Endodermal cell (in vitro differentiated cells): ENCODE measurements around the gene CLCN2. TPM values are rescaled to one million over a fixed set of nuclear protein-coding genes. Genes with fewer than 3 reads are reported as not detected.

Experiments used
- DNase-seq: peaks from one replicate; pipeline ENCODE4 v3.0.0-alpha.2; 2017
- H3K27ac ChIP-seq: 2 replicates; pipeline ENCODE4 v1.5.1; 2013; ENCODE audit warnings: mild to moderate bottlenecking, low read depth, low read length, moderate library complexity
- H3K27me3 ChIP-seq: 2 replicates; pipeline ENCODE4 v1.6.1; 2013; ENCODE audit warnings: mild to moderate bottlenecking, low read length, moderate library complexity; ENCODE audit not compliant: insufficient read depth, control insufficient read depth, poor library complexity, severe bottlenecking
- H3K36me3 ChIP-seq: 2 replicates; pipeline ENCODE4 v1.7.0; 2013; ENCODE audit warnings: mild to moderate bottlenecking, low read length, moderate library complexity; ENCODE audit not compliant: control insufficient read depth, insufficient read depth
- H3K4me1 ChIP-seq: one replicate; pipeline ENCODE4 v1.7.0; 2013; ENCODE audit warnings: low read length; ENCODE audit not compliant: control insufficient read depth, insufficient read depth
- H3K4me3 ChIP-seq: 2 replicates; pipeline ENCODE4 v1.5.1; 2013; ENCODE audit warnings: mild to moderate bottlenecking, low read length, moderate library complexity
- H3K9ac ChIP-seq: 2 replicates; pipeline ENCODE4 v1.6.1; 2013; ENCODE audit warnings: mild to moderate bottlenecking, low read length, moderate library complexity; ENCODE audit not compliant: poor library complexity, severe bottlenecking; ENCODE audit errors: extremely low read depth
- H3K9me3 ChIP-seq: 2 replicates; pipeline ENCODE4 v1.6.1; 2013; ENCODE audit warnings: mild to moderate bottlenecking, low read length, moderate library complexity; ENCODE audit not compliant: control insufficient read depth
- H3K27ac Mint-ChIP-seq: 2 replicates; pipeline ENCODE4 v1.8.0; 2020; ENCODE audit warnings: mixed read lengths
- H3K27me3 Mint-ChIP-seq: 2 replicates; pipeline ENCODE4 v1.8.0; 2021; ENCODE audit warnings: mild to moderate bottlenecking, mixed read lengths; ENCODE audit not compliant: insufficient read depth
- H3K36me3 Mint-ChIP-seq: 2 replicates; pipeline ENCODE4 v1.8.0; 2020; ENCODE audit warnings: low read depth, mixed read lengths
- H3K4me1 Mint-ChIP-seq: 2 replicates; pipeline ENCODE4 v1.8.0; 2020; ENCODE audit warnings: mixed read lengths
- H3K4me3 Mint-ChIP-seq: 2 replicates; pipeline ENCODE4 v1.8.0; 2020; ENCODE audit warnings: mild to moderate bottlenecking, moderate library complexity, mixed read lengths
- H3K9me3 Mint-ChIP-seq: 2 replicates; pipeline ENCODE4 v1.8.0; 2020; ENCODE audit warnings: mild to moderate bottlenecking, mixed read lengths
- CTCF ChIP-seq: fragments of 200-600 bp; sonication (generic); conservative IDR thresholded peaks from 2 replicates; pipeline ENCODE4 v1.5.0; 2021; ENCODE audit warnings: antibody characterized with exemption, mild to moderate bottlenecking
- WGBS, 2 experiments: methylation state at CpG; one replicate each; pipeline versions ENCODE4 v1.1.5 to v1.1.7; 2013; ENCODE audit warnings: missing lambda C conversion rate in 2 of 2, mixed read lengths in 1 of 2; ENCODE audit not compliant: insufficient coverage in 1 of 2, insufficient read length in 1 of 2; 5-methylcytosine and 5-hydroxymethylcytosine counted together
- total RNA-seq, 2 donors: library from RNA; stranded (reverse); fragmentation: NEBNext Ultra II Directional in 1 of 2; extraction: Animal tissue kit (Norgen Biotek cat#: 25700) in 1 of 2; gene quantifications; 2 replicates in 1 of 2; 3 replicates in 1 of 2; pipeline ENCODE4 v1.2.1, GENCODE V29; 2021

CLCN2 gene
- total RNA-seq, 2 donors from 2014 or later, result 32.4 to 38.4 TPM

GRCh38 chr3:184361932-184362667, 695 bp upstream of the CLCN2 start:
- H3K4me3 Mint-ChIP-seq, result peak overlapping the region; percentile 86
- H3K9me3 ChIP-seq, result no peaks in the 10 kb centered on the region
- peaks cover 2% of the 10 kb centered on the region for H3K27me3 Mint-ChIP-seq
- no peak for TF ChIP-seq CTCF
- H3K27me3 ChIP-seq, result no peaks in the 10 kb centered on the region
- no peaks in the 10 kb centered on the region for H3K9me3 Mint-ChIP-seq
- peaks cover 41% of the 10 kb centered on the region for H3K36me3 ChIP-seq
- peaks cover 35% of the 10 kb centered on the region for H3K36me3 Mint-ChIP-seq
- WGBS, 2 experiments, result 0% methylated on average over 9 to 38 of the region's 38 CpGs
- peak overlapping the region; percentile 97 for H3K4me3 ChIP-seq
- H3K4me1 ChIP-seq, result no peaks in the 10 kb centered on the region
- DNase-seq, result peak; percentile 88
- H3K27ac ChIP-seq, result peak overlapping the region; percentile 100
- peak overlapping the region; percentile 99 for H3K9ac ChIP-seq
- peaks cover 27% of the 10 kb centered on the region for H3K4me1 Mint-ChIP-seq
- peak overlapping the region; percentile 92 for H3K27ac Mint-ChIP-seq

- peak; percentile 75 for DNase-seq
- peak overlapping the region; percentile 33 for H3K9ac ChIP-seq
- no peak overlapping the region for H3K27ac ChIP-seq
- H3K9me3 Mint-ChIP-seq, result no peaks in the 10 kb centered on the region
- no peaks in the 10 kb centered on the region for H3K27me3 ChIP-seq
- peaks cover 31% of the 10 kb centered on the region for H3K36me3 Mint-ChIP-seq
- H3K4me3 Mint-ChIP-seq, result peak overlapping the region; percentile 86
- H3K4me1 ChIP-seq, result no peaks in the 10 kb centered on the region
- H3K4me1 Mint-ChIP-seq, result peaks cover 27% of the 10 kb centered on the region
- H3K4me3 ChIP-seq, result peak overlapping the region; percentile 97
- no peaks in the 10 kb centered on the region for H3K9me3 ChIP-seq
- peak overlapping the region; percentile 68 for H3K27ac Mint-ChIP-seq
- no peak for TF ChIP-seq CTCF
- 4 to 8% methylated on average over 9 to 24 of the region's 24 CpGs for WGBS, 2 experiments
- peaks cover 2% of the 10 kb centered on the region for H3K27me3 Mint-ChIP-seq
- H3K36me3 ChIP-seq, result peaks cover 38% of the 10 kb centered on the region
These were observed 375 bp downstream of the CLCN2 start for GRCh38 chr3:184360929-184361531.

GRCh38 chr3:184360070-184360928, 1.1 kb downstream of the CLCN2 start:
- H3K27me3 ChIP-seq, result no peaks in the 10 kb centered on the region
- no peaks in the 10 kb centered on the region for H3K4me1 ChIP-seq
- H3K27me3 Mint-ChIP-seq, result peaks cover 2% of the 10 kb centered on the region
- peaks cover 40% of the 10 kb centered on the region for H3K36me3 ChIP-seq
- H3K4me1 Mint-ChIP-seq, result peaks cover 27% of the 10 kb centered on the region
- H3K4me3 Mint-ChIP-seq, result peak overlapping the region; percentile 86
- peak overlapping the region; percentile 34 for H3K9ac ChIP-seq
- TF ChIP-seq CTCF, result no peak
- peak overlapping the region; percentile 68 for H3K27ac Mint-ChIP-seq
- H3K9me3 Mint-ChIP-seq, result no peaks in the 10 kb centered on the region
- no peak for DNase-seq
- no peaks in the 10 kb centered on the region for H3K9me3 ChIP-seq
- no peak overlapping the region for H3K27ac ChIP-seq
- H3K4me3 ChIP-seq, result peak overlapping the region; percentile 97
- peaks cover 33% of the 10 kb centered on the region for H3K36me3 Mint-ChIP-seq
- WGBS, 2 experiments, result 33 to 43% methylated on average over 7 to 12 of the region's 12 CpGs
